HG02678 (cell line): ENCODE results near the gene REV3L.

ENCODE experiments used
- ATAC-seq: cut with Tn5 transposase; IDR thresholded peaks from one replicate; pipeline ENCODE4 v1.9.1; 2021; ENCODE audit warnings: mild to moderate bottlenecking, moderate library complexity; ENCODE audit not compliant: unreplicated experiment

The REV3L gene

GRCh38 chr6:111471533-111471932 lies 11.5 kb downstream of the REV3L start:
- ATAC-seq: no peak

- no peak for ATAC-seq
These were observed 12.0 kb downstream of the REV3L start for GRCh38 chr6:111470991-111471390.

- ATAC-seq: no peak
These were observed 13.5 kb downstream of the REV3L start for GRCh38 chr6:111469543-111469942.

GRCh38 chr6:111468329-111469012 lies 14.5 kb downstream of the REV3L start:
- ATAC-seq: no peak

GRCh38 chr6:111464184-111464583 lies 18.8 kb downstream of the REV3L start:
- ATAC-seq: no peak

- no peak for ATAC-seq
These were observed 20.1 kb downstream of the REV3L start for GRCh38 chr6:111462770-111463391.

GRCh38 chr6:111461860-111462259 lies 21.2 kb downstream of the REV3L start:
- ATAC-seq: peak; percentile 41

- ATAC-seq: no peak
These were observed 24.3 kb downstream of the REV3L start for GRCh38 chr6:111458670-111459232.

- ATAC-seq: no peak
These were observed 26.8 kb downstream of the REV3L start for GRCh38 chr6:111456208-111456607.

- ATAC-seq: no peak
These were observed 32.4 kb downstream of the REV3L start for GRCh38 chr6:111450636-111451035.

- ATAC-seq: no peak
These were observed 32.9 kb downstream of the REV3L start for GRCh38 chr6:111450087-111450486.

- no peak for ATAC-seq
These were observed 33.9 kb downstream of the REV3L start for GRCh38 chr6:111449129-111449528.

- no peak for ATAC-seq
These were observed 36.0 kb downstream of the REV3L start for GRCh38 chr6:111447051-111447450.

GRCh38 chr6:111445861-111446267 lies 37.2 kb downstream of the REV3L start:
- no peak for ATAC-seq

GRCh38 chr6:111444794-111445193 lies 38.2 kb downstream of the REV3L start:
- no peak for ATAC-seq

- ATAC-seq: peak; percentile 42
These were observed 41.3 kb downstream of the REV3L start for GRCh38 chr6:111441678-111442243.

- ATAC-seq: no peak
These were observed 43.8 kb downstream of the REV3L start for GRCh38 chr6:111439171-111439570.

GRCh38 chr6:111437573-111437972 lies 45.4 kb downstream of the REV3L start:
- ATAC-seq: no peak

- ATAC-seq: no peak
These were observed 50.5 kb downstream of the REV3L start for GRCh38 chr6:111432511-111432910.

- ATAC-seq: no peak
These were observed 52.2 kb downstream of the REV3L start for GRCh38 chr6:111430605-111431376.

- no peak for ATAC-seq
These were observed 53.4 kb downstream of the REV3L start for GRCh38 chr6:111429571-111429970.
